Measurements from ENCODE around the gene COL6A1.
"Not testable (repeated sequence)": the region's sequence is repeated elsewhere in the genome, so short reads cannot be mapped to it uniquely, and the experiment has no call there.

COL6A1 gene

DNA sequence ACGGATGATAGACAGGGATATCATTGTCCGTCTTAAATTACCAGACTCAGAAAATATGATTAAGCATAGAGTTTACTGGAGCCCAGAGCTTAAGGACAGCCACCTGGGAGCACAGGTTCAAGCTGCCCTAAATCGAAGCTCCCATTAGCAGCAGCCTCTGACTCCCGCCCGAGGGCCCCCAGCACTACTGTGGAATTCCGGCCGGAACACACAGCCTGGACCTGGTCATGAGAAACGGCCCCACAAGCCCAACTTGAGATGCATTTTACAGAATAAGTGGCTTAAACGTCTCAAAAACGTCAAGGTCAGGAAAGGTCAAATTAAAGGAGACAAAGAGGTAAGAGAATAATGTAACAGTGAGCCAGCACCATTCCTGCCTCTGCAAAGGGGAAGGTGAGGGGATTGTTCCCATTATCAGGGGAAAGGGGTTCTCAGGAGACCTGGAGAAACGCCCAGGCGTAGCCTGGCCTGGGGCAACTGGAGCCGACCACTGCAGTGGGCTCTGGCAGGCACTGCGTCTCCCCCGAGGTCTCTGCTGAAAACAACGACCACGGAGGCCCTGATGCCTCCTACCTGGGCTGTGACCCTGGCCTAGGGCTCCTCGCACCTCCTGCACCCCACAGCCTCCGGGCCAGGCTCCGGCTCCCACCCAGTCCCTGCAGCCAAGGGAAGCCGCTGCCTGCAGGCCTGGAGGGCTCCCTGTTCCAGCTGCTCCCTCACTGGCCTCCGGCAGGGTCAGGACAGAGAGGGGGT lies 11.5 kb upstream of the COL6A1 start:
- DNase-seq: no peak

DNA sequence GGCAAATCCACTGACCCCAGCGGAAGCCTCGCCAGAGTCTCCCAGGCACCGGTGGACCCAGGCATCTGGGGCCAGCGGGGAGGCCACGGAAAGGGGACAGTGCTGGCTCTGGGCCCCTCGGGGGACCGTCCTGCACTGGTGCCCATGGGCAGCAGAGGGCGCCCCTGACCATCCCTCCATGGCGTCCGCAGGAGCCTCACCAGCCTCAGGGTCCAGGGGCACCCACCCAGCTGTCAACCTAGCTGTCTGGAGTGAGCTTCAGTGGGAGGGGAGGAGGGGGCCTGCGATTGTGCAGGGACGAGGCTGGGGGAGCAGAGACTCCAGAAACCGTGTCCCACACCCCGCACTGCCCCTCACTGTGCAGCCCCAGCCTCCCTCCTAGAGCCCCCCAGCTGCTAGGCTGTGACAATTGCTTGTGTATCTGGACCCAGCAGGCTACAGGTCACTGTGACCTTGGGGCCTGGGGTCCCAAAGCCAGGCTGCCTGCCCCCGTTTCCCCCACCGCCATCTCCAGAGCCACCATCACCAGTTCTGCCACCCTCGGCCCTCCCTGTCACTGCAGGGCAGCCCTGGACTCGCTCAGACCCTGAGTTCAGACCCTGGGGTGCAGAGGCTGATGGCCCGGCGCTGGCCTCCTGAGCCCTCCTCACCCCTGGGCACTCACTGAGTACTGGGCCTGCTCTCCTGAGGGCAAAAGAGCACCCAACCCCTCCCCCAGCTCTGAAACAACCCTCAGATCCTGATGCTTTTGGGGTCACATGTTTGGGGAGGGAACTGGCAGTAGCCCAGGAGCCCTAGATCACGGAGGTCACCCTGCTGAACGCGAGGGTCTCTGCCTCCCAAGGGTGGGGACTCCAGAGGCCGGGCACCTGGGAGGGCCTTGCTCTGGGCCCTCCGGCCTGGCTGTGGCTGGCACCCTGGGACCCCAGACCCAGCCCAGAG lies 10.6 kb upstream of the COL6A1 start:
- no peak for DNase-seq

DNA sequence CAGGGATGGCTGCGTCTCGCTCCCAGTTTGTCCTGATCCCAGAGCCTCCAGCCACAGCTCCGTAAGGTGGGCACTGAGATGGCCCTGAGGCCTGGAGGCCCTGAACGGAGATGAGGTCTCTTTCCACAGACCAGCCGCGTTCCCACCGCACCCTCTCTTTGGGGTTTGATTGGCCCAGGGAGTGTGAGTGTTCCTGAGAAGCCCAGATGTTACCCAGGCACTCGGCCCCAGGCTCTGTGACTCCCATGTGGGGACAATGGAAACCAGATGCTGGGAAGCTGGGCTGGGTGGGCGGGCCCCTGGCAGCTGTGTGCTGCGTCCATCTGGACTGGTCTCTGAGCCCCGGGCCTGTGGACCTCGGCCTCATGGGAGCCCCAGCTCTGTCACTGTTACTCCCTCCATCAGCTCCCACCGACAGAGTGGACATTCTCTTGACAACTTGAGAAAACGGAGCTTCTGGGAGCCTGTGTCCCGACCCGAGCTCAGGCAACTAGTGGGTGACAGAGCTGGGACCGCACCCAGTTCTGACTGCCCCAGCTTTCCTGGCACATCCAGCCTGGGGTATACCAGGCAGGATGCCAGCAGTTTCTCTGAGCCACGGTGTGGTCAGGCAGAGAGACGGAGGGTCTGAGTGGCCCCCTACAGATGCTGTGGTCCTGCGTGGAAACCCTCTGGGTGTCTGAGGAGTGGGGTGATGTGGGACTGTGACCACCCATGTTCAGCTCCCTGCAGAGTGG lies 9.8 kb upstream of the COL6A1 start:
- DNase-seq: no peak

DNA sequence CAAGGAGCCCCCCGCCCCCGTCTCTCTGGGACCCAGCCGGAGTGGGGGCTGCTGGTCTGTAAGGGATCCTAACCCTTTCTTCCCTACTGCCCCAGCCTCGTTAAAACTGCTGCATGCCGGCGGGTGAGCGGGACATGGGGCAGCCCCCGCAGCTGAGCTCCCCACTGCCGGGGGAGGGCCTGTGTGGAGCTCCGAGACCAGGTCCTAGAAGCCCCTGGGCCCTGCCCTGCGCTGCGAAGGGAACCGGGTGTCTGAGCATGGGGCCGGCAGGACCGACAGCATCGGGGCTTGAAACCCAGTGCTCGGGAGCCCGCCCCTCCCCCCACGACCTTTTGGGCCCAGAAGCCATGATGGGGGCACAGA lies 9.2 kb upstream of the COL6A1 start:
- DNase-seq: no peak

DNA sequence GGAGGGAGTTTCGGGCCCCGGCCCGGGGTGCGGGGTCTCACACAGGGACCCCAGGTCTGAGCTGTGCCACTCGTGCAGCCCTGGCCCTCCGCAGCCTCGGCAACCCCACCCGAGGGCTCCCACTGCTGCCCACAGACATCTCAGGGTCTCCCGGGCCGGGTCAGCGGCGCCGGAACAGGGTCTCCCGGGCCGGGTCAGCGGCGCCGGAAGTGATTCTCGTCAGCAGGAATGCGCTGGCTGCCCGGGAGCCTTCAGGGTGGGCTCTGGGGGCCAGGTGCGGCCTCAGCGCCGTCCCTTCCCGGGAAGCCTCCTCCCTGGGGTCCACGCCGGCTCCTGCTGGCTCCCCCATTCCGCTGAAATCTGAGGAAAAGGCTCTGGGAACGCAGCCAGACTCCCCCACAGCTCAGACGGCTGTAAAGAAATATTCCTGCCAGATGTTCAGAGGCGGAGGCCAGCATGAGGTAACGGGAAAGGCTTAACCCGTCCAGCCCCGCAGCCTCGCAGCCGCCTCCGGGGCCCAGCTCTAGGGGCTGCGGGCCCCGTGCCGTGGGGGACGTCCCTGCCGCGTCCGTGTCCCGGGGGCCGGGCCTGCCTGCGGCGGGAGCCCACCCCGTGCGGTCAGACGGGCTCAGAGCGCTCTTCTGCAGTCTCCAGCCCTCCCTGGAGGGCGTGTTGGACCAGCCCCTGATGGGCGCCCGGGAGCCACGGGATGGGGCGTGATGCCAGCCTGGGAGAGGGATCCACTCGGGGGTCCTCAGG lies 8.7 kb upstream of the COL6A1 start:
- DNase-seq: no peak

DNA sequence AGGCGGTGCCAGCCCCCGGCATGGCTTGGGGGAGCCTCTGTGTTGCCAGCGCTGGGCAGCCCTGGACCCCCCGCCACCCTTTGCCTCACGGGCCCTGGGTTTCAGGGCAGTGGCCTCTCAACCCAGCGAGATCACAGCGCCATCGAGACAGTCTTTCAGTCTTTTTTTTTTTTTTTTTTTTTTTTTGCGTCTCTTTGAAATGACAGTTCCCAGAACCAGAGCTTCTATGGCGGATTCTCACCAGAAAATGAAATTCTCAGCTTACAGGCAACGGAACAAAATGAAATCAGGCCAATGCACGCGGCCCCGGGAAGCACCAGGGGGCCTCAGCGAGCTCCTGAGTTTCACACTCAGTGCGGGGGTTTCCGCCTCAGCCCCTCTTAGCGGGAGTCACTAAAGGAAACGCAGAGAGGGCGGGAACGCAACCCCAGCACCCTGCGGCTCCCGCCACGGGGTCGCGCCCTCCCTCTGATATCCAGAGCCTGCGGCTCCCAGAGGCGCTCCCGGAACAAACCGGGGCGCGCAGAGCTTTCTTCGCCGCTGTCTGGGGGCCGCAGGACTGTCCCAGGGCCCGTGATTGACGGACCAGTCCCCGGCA lies 8.0 kb upstream of the COL6A1 start:
- peak; percentile 59 for DNase-seq

DNA sequence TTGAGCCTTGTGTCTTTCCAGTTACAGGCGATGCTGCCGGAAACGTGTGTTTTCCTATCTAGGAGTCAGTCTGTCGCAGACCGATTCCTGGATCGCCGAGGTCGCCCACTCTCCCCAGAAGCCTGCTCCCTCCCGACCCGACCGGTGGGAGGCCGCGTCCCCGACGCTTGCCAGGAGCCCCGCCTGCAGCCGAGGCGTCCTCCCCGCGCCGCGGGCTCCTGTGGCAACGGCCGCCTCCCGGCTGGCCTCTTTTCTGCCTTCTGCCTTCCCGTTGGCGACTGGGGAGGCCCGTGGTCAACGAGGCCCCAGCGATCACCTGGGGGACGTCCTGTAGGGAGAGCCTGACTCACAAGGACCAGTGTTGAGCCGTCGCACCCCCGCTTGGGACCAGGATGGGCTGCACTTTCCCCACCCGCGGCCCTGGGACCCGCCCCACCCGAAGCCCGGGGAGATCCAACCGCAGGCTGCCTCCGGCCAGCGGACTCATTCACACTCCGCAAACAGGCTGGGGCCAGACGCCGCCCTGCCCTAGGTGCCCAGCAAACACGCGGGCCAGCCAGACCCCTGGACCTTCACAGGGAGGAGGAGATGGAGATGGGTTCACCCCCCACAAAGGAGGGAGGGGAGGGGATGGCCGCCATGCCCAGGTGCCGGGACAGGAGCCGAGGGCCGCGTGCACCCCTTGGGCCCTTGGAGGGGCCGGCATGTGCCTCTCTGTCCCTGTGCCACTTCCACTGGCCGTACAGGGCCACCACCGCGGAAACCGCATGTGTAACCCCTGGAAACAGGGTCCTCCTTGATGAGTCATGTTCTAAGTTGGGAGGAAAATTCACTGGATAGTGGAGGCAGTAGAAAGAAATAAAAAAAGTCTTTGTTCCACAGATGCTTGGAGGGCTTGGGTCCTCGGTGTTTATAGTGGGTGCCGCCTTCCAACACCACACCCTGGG lies 7.2 kb upstream of the COL6A1 start:
- DNase-seq: no peak

DNA sequence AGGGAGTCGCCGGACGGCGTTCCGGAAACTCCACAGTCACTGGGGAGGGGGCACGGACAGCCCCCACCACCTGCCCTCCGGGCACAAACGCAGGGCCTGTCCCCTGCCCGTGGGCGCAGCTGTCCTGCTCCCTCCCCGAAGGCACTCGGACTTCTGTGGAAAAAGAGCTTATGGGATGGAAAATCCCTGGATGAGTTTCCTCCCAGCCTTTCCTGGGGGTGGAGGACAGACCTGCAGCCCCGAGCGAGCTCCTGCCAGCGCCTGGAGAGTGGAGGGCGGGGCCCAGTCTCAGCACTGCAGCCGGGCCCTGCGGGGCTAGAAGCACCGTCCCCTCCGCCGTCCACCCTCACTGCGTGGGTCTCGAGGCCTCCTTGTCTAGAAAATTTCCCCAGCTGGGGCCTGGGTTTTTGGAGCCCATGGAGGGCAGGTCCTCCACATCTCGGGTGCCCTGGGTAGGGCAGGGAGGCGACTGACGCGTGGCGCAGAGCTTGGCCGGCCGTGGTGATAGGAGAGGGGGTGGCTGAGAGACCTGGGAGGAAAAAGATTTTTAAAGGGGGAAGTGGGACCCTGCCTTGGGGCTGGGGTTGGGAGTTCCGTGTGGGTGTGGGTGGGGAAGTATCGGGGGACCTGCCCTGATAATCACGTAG lies 6.4 kb upstream of the COL6A1 start:
- no peak for DNase-seq

DNA sequence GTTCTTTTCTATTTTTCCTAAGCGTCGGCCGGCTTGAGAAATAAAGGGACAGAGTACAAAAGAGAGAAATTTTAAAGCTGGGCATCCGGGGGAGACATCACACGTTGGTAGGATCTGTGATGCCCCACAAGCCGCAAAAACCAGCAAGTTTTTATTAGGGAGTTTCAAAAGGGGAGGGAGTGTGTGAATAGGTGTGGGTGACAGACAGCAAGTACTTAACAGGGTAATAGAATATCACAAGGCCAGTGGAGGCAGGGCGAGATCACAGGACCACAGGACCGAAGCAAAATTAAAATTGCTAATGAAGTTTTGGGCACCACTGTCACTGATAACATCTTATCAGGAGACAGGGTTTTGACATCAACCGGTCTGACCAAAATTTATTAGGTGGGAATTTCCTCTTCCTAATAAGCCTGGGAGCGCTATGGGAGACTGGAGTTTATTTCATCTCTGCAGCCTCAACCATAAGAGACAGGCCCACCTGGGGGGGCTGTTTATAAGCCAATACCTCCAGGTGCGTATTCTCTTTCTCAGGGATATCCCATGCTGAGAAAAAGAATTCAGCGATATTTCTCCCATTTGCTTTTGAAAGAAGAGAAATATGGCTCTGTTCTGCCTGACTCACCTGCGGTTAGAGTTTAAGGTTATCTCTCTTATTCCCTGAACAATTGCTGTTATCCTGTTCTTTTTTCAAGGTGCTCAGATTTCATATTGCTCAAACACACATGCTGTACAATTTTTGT lies 5.7 kb upstream of the COL6A1 start:
- DNase-seq: not testable (repeated sequence)

DNA sequence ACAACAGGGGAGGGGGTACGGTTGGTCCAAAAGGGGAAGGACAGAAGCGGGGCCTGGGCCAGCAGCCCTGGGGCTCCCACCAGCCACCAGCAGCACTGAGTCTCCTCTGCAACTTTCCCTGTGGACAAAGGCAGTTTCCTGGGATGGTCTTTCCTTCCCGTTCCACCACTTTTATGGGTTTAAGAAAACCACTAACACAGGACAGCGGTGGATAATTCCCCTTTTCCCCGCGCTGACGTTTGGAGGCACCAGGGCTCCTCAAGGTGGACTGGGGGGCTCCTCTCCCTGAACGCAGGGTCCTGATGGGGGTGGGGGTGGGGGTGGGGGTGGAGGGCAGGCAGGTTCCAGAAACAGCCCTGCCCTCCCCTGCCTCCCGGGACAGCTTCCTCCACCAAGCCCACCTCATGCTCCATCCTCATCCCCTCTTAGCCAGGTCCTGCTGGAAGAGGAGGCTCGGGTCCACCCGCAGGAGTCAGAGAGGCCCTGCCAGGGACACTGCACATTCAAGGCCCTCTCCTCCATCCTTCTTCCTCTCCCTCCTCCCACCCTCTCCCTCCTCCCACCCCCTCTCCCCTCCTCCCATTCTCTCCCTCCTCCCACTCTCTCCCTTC lies 4.8 kb upstream of the COL6A1 start:
- no peak for DNase-seq

DNA sequence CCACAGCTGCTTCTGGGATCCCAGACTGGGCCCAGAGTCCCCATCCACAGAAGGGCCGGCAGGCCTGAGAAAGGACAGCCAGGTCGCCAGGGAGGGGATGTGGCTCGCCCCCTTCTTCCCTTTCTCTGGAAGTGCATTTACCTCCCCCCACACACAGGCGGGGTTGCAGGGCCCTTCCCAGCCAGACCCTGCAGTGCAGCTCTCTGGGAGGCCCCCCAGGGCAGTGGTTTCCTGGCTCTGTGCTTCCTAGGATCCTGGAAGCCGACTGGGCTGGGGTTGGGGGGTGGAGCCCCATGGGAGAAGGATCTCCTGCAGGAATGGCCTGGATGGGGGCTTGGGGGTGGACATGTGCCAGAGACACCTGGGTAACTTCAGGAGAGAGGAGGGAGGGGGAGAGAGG lies 4.2 kb upstream of the COL6A1 start:
- no peak for DNase-seq

DNA sequence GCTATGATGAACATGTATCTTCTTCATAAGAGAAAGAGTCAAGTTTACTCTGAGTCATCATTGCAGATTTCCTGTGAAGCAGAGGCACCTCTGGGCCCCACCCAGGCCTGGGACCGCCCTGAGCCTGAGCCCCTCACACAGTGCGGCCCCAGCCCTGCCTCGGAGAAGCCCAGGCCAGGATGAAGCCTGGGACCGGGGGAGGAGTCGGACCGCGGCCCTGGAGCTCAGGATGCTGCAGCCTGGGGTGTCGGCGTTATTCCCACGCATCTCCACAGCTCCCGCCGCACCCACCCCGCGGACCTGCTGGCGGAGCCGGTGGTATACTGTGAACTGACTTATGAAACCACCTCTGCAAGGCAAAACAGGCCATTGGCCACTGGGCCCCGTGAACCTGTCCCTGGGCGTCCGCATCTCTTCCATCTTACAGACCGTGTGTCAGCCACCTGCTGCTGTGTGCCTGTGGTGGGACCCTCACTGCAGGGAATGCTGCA lies 2.4 kb upstream of the COL6A1 start:
- no peak for DNase-seq

DNA sequence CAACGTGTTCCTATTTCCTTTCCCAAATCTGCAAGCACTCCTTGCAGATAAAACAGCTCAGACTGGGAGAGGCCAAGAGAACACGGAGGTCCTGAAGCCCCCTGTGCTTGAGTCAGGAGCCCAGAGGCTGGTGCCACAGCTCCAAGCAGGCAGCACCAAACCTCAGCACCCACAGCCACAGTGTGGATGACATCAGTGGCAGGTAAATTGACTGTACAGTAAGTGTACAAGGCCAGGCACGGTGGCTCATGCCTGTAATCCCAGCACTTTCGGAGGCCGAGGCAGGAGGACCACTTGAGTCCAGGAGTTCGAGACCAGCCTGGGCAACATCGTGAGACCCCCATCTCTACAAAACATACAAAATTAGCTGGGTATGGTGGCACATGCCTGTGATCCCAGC lies 1.9 kb upstream of the COL6A1 start:
- DNase-seq: no peak

DNA sequence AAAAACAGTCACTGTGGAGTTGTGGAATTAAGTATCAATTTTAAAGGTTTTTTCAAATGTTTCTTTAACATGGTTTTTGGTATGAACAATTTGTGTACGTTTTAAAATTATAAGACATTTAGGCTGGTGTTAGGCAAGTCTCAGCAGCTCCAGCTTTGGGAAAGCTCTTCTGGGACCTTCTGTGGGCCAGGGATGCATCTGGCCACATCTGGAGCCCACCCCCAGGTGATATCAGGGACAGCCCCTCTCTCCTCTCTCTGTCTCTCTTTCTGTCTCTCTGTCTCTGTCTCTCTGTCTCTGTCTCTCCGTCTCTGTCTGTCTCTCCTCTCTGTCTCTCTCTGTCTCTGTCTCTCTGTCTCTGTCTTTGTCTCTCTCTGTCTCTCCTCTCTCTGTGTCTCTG lies 1.3 kb upstream of the COL6A1 start:
- DNase-seq: no peak

DNA sequence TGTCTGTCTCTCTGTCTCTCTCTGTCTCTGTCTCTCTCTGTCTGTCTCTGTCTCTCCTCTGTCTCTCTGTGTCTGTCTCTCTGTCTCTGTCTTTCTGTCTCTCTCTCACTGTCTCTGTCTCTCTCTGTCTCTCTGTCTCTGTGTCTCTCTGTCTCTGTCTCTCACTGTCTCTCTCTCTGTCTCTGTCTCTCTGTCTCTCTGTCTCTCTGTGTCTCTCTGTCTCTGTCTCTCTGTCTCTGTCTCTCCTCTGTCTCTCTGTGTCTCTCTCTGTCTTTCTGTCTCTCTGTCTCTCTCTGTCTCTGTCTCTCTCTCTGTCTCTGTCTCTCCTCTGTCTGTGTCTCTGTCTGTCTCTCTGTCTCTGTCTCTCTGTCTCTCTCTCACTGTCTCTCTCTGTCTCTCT lies 873 bp upstream of the COL6A1 start:
- no peak for DNase-seq

DNA sequence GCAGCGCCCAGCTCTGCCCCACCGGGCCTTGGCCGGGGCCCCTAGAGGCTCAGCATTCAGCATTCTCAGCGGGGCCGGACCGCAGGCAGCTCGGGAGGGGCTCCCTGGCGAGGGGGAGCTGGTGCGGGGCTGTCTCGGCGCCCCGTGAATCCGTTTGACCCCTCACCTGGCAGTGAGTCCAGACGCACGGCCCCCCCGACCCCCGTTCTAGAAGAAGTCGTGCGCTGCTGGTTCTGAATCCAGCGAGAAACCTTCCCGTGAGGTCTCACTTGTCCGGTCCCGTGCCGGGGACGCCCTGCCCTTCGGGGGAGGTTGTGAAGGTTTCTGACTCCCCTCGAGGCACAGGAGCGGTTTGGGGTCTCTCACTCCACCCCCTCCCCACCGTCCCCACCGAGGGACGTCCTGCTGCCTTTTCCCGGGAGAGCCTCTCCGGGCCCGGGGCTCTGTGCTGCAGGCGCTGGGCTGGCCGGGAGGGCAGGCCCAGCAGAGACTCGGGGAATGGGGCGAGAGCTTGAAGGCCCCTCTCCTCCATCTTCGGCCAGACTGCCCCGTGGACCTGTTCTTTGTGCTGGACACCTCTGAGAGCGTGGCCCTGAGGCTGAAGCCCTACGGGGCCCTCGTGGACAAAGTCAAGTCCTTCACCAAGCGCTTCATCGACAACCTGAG lies 655 bp downstream of the COL6A1 start:
- DNase-seq: no peak

DNA sequence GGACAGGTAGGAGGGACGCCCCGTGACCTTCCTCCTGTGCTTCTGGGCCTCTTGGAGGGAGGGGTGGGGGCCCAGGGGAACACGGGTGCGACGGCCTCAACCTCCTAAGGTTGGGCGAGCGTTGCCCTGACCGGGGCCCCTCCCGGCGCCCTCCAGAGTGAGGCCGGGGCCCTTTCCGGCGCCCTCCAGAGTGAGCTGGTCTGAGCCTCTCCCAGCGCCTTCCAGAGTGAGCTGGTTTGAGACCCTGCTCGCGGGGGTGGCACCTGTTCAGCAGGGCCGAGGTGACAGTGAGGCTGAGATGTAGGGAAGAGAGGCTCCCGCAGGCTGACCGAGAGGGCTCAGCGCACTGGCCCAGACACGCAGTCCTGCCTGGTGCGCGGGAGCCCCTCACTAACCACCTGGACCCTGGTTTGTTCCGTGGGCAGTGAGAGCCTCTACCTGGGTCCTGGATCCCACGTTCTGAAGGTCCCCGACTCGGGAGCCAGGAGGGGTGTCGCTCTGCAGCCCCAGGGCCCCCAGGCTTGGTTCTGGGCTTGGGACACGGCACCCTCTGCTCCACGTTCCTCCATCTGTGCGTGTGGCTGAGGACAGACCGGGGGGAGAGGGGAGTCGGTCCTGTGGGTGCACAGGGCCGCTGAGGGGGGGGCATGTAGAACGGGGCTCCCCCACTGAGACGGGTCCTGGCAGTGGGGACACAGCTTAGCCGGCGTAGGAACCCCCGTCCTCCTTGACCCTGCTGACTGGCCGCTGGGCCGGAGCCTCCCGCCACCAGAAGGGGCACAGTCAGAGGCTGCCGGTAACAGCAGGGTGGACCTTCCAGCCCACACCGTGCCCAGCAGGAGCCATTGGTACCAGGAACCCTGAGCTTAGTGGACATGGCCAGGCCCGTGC lies 1.4 kb downstream of the COL6A1 start:
- DNase-seq: no peak

DNA sequence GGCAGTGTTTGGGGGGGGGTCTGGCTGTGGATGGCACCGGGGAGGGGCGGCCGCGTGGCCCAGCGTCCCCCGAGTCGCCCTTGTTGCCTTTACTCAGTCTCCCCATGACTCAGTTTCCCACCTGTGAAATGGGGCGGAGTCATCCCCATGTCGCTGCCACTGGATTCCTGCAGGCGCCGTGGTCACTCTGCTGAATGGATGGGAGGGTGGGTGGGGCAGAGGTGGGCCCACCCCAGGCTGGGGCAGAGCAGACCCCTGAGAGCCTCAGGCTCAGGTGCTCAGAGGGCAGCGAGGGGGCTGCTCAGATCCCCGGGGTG lies 2.0 kb downstream of the COL6A1 start:
- DNase-seq: no peak

Data from T-helper 9 cell (primary cell).